ENCODE results near the gene ZFR2. TPM values are rescaled to one million over a fixed set of nuclear protein-coding genes. Genes with fewer than 3 reads are reported as not detected.

Gene ZFR2
- under 1 TPM in 1 of 4 donors, not detected in 3; 0.69 TPM for total RNA-seq

GRCh38 chr19:3868770-3869456 lies at the start of gene ZFR2:
TSS of gene ZFR2 (minus strand) at chr19:3869038. CDS start at chr19:3869017, 21 bp downstream.
- Histone ChIP-seq H3K27me3 (peaks cover 5 to 75% (median 27%) of the 10 kb centered on the region in 4 donors), H3K4me1 (peaks cover 4 to 11% (median 7%) of the 10 kb centered on the region in 4 donors), H3K36me3 (no peaks in the 10 kb centered on the region), H3K4me3 (peak within 1 kb of the TSS; percentile 13 to 37 (median 24)), H3K9me3 (peaks cover 0 to 7% (median 0%) of the 10 kb centered on the region in 4 donors), H3K27ac (replicated peaks in 1 of 4) (no peak within 1 kb of the TSS)
- intact Hi-C loops (cut with DNase I): no loop called here
- 9% methylated on average over 32 of the region's 62 CpGs for WGBS
- DNase-seq (ENCODE audit: extremely low spot score): no peak
- TF ChIP-seq POLR2A (IDR thresholded peaks at IDR 0.05; ENCODE audit: low read depth) (no peak), CTCF (IDR thresholded peaks at IDR 0.05) (no peak), EP300 (IDR thresholded peaks at IDR 0.05) (no peak), POLR2AphosphoS5 (IDR thresholded peaks at IDR 0.05) (no peak)

GRCh38 chr19:3916033-3916432 lies 47.2 kb upstream of the ZFR2 start:
- H3K27ac ChIP-seq (replicated peaks in 1 of 4): no peak overlapping the region
- no peaks in the 10 kb centered on the region for H3K36me3 ChIP-seq
- WGBS: 91% methylated on average over 5 of the region's 5 CpGs
- H3K4me1 ChIP-seq: no peaks in the 10 kb centered on the region
- H3K9me3 ChIP-seq: peaks cover 0 to 8% (median 0%) of the 10 kb centered on the region in 4 donors
- intact Hi-C loops (cut with DNase I): no loop called here
- no peak overlapping the region for H3K4me3 ChIP-seq
- H3K27me3 ChIP-seq: no peaks in the 10 kb centered on the region
- TF ChIP-seq POLR2A (IDR thresholded peaks at IDR 0.05; ENCODE audit: low read depth) (no peak), POLR2AphosphoS5 (IDR thresholded peaks at IDR 0.05) (no peak), CTCF (IDR thresholded peaks at IDR 0.05) (no peak), EP300 (IDR thresholded peaks at IDR 0.05) (no peak)
- DNase-seq (ENCODE audit: extremely low spot score): no peak

GRCh38 chr19:3914199-3914598 lies 45.4 kb upstream of the ZFR2 start:
- WGBS: 82% methylated on average over 9 of the region's 9 CpGs
- intact Hi-C loops (cut with DNase I): no loop called here

GRCh38 chr19:3910105-3910504 lies 41.3 kb upstream of the ZFR2 start:
- WGBS: 89% methylated on average over 1 of the region's 1 CpG
- H3K27ac ChIP-seq (replicated peaks in 1 of 4): no peak overlapping the region
- H3K27me3 ChIP-seq: peaks cover 0 to 20% (median 0%) of the 10 kb centered on the region in 4 donors
- TF ChIP-seq POLR2AphosphoS5 (IDR thresholded peaks at IDR 0.05) (no peak), EP300 (IDR thresholded peaks at IDR 0.05) (no peak), CTCF (IDR thresholded peaks at IDR 0.05) (no peak), POLR2A (IDR thresholded peaks at IDR 0.05; ENCODE audit: low read depth) (no peak)
- intact Hi-C loops (cut with DNase I): no loop called here
- H3K9me3 ChIP-seq: peaks cover 0 to 12% (median 11%) of the 10 kb centered on the region in 4 donors
- no peak overlapping the region for H3K4me3 ChIP-seq
- no peaks in the 10 kb centered on the region for H3K4me1 ChIP-seq
- H3K36me3 ChIP-seq: no peaks in the 10 kb centered on the region
- no peak for DNase-seq (ENCODE audit: extremely low spot score)

More at GRCh38 chr19:3914199-3914598, 45.4 kb upstream of the ZFR2 start:
- Histone ChIP-seq H3K4me1 (no peaks in the 10 kb centered on the region), H3K9me3 (peaks cover 0 to 12% (median 11%) of the 10 kb centered on the region in 4 donors), H3K27ac (replicated peaks in 1 of 4) (no peak overlapping the region), H3K4me3 (no peak overlapping the region), H3K36me3 (no peaks in the 10 kb centered on the region), H3K27me3 (no peaks in the 10 kb centered on the region)
- DNase-seq (ENCODE audit: extremely low spot score): no peak
- TF ChIP-seq EP300 (IDR thresholded peaks at IDR 0.05) (no peak), CTCF (IDR thresholded peaks at IDR 0.05) (no peak)
